Adipocyte (in vitro differentiated cells): ENCODE data around the gene LAMA3.

Experiments
- DNase-seq: peaks from one replicate; pipeline ENCODE4 v3.0.0-alpha.2; 2015; ENCODE audit warnings: low read depth
- H3K27me3 ChIP-seq: replicated peaks from 2 replicates; pipeline ENCODE4 v1.7.0; 2013; ENCODE audit warnings: mild to moderate bottlenecking, low read length, moderate library complexity; ENCODE audit not compliant: control insufficient read depth, insufficient read depth
- H3K36me3 ChIP-seq: 2 replicates; pipeline ENCODE4 v1.7.0; 2013; ENCODE audit warnings: low read length, mild to moderate bottlenecking, moderate library complexity; ENCODE audit not compliant: control insufficient read depth, insufficient read depth, severe bottlenecking
- H3K4me1 ChIP-seq: 2 replicates; pipeline ENCODE4 v1.7.0; 2013; ENCODE audit warnings: mild to moderate bottlenecking, low read length, moderate library complexity; ENCODE audit not compliant: control insufficient read depth, insufficient read depth
- H3K4me3 ChIP-seq: 2 replicates; pipeline ENCODE4 v1.7.0; 2013; ENCODE audit warnings: mild to moderate bottlenecking, low read length, moderate library complexity
- H3K9ac ChIP-seq: 2 replicates; pipeline ENCODE4 v1.7.0; 2013; ENCODE audit warnings: mild to moderate bottlenecking, low read length, moderate library complexity
- H3K9me3 ChIP-seq: 2 replicates; pipeline ENCODE4 v1.7.0; 2013; ENCODE audit warnings: mild to moderate bottlenecking, low read length, moderate library complexity; ENCODE audit not compliant: control insufficient read depth

LAMA3 gene

DNA sequence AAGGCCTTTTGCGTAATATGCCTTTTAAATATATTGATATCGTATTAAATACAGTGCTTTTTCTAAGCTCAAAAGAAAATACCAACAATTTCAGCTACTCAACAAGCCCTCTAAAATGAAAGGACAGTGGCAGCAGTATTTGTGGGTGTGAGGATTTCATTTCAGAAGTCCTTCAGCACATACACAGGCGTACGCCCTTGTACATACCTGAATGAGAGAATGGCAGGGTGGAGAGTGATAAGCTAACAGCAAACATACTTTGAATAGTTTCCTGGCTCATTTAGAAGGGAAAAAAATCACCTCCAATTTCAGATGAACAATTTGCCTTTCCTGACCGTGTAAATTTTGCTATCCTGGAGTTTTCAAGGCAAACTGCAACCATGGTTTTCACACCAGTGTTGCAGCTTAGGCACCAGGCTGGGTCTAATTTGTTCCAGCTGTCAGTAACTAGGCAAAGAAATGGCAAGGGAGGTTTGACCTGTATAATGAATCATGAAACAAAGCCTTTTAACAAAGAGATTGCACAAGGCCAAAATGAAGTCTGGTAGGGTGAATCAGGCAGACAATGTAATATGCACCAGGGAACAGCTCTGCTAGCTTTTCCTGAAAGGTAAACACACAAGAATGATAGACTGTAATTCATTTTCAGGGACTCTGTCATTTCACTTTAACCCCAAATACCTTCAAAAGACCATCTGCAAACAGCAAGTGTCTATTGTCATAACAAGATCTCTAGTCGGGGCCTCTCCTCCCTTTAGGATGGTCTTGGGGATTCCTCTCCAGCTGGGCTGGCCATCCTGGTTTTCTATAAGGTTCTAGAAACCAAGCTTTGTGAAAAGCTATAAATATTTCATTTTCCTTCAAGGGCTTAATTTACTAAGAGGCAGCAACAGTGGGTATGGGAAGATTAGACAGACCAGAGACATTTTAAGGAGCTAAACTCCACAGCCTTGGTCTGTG is 38.0 kb upstream of the LAMA3 start:
- H3K36me3 ChIP-seq: no peaks in the 10 kb centered on the region
- H3K4me3 ChIP-seq: no peak overlapping the region
- H3K27me3 ChIP-seq: no peaks in the 10 kb centered on the region
- no peaks in the 10 kb centered on the region for H3K9me3 ChIP-seq
- peak; percentile 97 for DNase-seq
- no peak overlapping the region for H3K9ac ChIP-seq
- peaks cover 8% of the 10 kb centered on the region for H3K4me1 ChIP-seq

GRCh38 chr18:23652232-23652631 is 37.0 kb upstream of the LAMA3 start:
- Histone ChIP-seq H3K4me1 (peaks cover 8% of the 10 kb centered on the region), H3K9ac (no peak overlapping the region), H3K36me3 (no peaks in the 10 kb centered on the region), H3K27me3 (no peaks in the 10 kb centered on the region), H3K9me3 (no peaks in the 10 kb centered on the region), H3K4me3 (no peak overlapping the region)
- no peak for DNase-seq

DNA sequence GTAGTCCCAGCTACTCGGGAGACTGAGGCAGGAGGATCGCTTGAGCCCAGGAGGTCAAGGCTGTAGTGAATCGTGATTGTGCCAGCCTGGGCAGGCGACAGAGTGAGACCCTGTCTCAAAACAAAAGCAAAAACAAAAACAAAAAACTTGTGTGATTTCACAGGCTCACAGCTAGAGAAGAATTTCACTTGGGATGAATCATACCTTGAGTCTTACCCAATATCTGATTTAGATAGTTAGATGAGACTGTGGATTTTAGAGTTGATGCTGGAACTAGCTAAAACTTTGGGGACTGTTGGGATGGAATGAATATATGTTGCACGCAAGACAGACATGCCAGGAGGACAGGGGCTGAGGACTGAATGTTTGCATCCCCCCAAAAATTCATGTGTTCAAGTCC is 31.0 kb upstream of the LAMA3 start:
- H3K36me3 ChIP-seq: no peaks in the 10 kb centered on the region
- no peak overlapping the region for H3K9ac ChIP-seq
- no peak overlapping the region for H3K4me3 ChIP-seq
- H3K4me1 ChIP-seq: peaks cover 14% of the 10 kb centered on the region
- H3K27me3 ChIP-seq: no peaks in the 10 kb centered on the region
- DNase-seq: peak; percentile 78
- H3K9me3 ChIP-seq: no peaks in the 10 kb centered on the region

DNA sequence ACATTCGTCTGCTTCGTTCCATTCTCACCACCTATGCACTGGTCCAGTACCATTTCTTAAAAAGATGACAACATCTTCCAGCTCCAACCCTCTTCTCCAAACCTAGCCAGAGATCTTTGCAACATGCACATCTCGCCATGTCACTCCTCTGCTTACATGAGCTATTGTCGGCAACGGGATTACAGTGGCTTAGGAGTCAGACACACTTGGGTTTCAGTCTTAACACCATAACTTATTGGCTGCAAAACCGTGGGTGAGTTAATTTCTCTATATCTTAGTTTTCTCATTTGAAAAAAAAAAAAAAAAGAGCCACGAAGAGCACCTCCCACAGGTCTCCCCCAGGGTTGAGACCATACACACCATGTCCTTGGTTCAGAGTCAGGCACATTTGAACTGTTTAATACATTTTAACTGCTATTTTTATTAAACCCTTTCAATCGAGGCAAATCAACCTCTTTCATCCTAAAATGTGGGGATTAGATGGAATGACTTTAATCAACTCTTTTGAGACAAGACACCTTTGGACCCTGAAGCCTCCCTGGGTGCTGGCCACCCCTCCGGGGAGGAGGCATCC is 27.4 kb upstream of the LAMA3 start:
- DNase-seq: no peak
- H3K9me3 ChIP-seq: no peaks in the 10 kb centered on the region
- H3K36me3 ChIP-seq: no peaks in the 10 kb centered on the region
- peak overlapping the region; percentile 82 for H3K4me3 ChIP-seq
- H3K9ac ChIP-seq: peak overlapping the region; percentile 71
- peaks cover 5% of the 10 kb centered on the region for H3K27me3 ChIP-seq
- peaks cover 17% of the 10 kb centered on the region for H3K4me1 ChIP-seq

DNA sequence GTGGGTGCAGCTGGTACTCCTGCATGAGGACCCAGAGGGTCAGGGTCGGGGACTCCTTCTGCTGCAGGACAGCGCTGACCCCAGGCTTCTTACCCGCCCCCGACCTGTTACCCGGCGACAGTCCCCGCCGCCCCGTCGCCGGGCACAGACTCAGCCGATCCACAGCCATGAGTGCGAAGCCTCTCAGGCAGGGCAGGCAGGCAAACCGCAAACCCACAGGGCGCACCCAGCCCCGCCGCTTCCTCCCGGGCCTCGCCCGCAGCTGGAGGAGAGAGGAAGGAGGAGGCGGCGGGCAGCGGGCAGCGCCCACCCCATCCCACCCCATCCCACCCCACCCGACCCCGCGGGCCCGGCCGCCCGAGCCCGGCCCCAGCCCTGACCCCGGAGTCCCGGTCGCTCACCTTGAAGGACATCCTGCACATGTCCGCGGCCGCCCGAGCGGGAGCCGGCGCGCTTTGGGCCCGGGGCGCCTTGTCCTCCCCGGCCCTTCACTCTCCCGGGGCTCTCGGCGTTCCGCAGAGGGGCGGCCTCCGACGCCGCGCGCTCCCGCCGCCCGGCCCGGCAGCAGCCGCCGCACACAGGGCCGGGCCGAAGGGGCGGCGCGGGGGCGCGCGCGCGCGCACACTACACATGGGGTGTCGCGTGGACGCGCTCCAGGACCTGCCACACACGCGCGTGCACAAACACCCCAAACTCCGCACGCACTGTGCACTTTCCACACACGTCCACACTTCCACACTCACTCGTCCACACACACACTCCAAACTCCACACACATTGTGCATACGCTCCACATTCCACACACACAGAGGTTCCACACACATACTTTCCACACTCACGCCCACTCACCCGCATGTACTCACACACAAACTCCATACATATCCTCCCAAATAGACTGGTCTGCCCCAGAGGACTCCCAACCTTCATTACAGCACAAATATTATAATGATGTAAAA is 26.7 kb upstream of the LAMA3 start, which contains the start of gene ANKRD29:
TSS of gene ANKRD29 (minus strand) at position 603 of the 955 bp plus-strand sequence. CDS start at position 422, 181 bp downstream.
- peak within 1 kb of the TSS; percentile 71 for H3K9ac ChIP-seq
- DNase-seq: peak; percentile 77
- H3K9me3 ChIP-seq: no peaks in the 10 kb centered on the region
- H3K27me3 ChIP-seq: peaks cover 7% of the 10 kb centered on the region
- peaks cover 17% of the 10 kb centered on the region for H3K4me1 ChIP-seq
- H3K4me3 ChIP-seq: peak within 1 kb of the TSS; percentile 82
- H3K36me3 ChIP-seq: no peaks in the 10 kb centered on the region

DNA sequence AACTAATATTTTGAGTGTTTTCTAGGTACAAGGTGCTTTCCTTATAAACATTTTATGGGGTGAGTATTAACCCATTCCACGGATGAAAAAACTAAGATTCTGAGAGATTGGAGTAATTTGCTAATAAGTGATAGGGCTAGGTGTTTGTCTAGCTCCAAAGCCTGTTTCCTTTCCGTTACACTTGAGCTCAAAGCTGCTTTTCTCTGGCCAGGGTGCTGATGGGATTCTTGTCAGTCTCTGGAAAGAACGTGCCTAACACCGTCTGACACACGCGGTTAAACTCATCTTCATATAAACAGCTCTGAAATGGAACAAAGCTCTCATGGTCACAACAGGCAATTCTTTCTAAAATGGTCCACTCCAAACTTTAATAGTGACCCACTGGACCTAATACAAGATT is 24.6 kb upstream of the LAMA3 start:
- no peak for DNase-seq
- Histone ChIP-seq H3K36me3 (no peaks in the 10 kb centered on the region), H3K4me3 (no peak overlapping the region), H3K4me1 (peaks cover 13% of the 10 kb centered on the region), H3K9ac (no peak overlapping the region), H3K9me3 (no peaks in the 10 kb centered on the region), H3K27me3 (peaks cover 7% of the 10 kb centered on the region)

DNA sequence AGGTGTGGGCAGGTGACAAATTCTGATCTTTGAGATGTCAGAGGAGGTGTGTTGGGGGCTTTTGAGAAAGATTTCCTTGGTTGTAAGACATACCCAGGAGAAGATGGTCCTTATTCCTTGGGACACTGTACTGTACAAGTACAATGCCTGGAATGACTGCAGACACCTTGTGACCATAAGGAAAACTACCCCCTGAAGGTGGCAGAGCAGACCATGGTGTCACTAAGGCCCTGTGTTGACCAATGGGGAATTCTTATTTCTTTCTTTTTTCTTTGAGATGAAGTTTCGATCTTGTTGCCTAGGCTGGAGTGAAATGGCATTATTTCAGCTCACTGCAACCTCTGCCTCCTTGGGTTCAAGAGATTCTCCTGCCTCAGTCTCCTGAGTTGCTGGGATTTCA is 22.1 kb upstream of the LAMA3 start:
- DNase-seq: no peak
- Histone ChIP-seq H3K9ac (no peak overlapping the region), H3K4me1 (peaks cover 16% of the 10 kb centered on the region), H3K27me3 (peaks cover 7% of the 10 kb centered on the region), H3K9me3 (no peaks in the 10 kb centered on the region), H3K36me3 (no peaks in the 10 kb centered on the region), H3K4me3 (no peak overlapping the region)

DNA sequence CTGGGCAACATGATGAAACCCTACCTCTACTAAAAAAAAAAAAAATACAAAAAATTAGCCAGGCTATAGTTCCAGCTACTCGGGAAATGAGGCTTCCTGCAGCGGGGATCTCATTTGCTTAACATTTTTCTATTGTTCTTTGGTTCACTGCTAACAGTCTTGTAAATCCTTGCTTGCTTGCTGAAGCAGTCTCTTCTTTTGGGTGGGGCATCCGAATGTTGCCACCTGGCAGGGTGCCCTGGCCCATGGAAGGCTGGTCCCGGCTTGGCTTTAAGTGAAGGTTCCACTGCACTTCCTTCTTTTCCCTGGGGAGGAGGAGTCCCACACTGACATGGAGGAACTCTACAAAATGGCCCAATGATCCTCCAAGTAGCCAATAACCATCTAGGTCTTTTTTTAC is 20.5 kb upstream of the LAMA3 start:
- Histone ChIP-seq H3K36me3 (no peaks in the 10 kb centered on the region), H3K27me3 (peaks cover 7% of the 10 kb centered on the region), H3K4me1 (peaks cover 7% of the 10 kb centered on the region), H3K9me3 (no peaks in the 10 kb centered on the region), H3K4me3 (no peak overlapping the region), H3K9ac (no peak overlapping the region)
- no peak for DNase-seq

- H3K4me1 ChIP-seq: peaks cover 7% of the 10 kb centered on the region
- H3K36me3 ChIP-seq: no peaks in the 10 kb centered on the region
- H3K9ac ChIP-seq: no peak overlapping the region
- peaks cover 7% of the 10 kb centered on the region for H3K27me3 ChIP-seq
- no peaks in the 10 kb centered on the region for H3K9me3 ChIP-seq
- DNase-seq: no peak
- H3K4me3 ChIP-seq: no peak overlapping the region
These were observed 20.0 kb upstream of the LAMA3 start for GRCh38 chr18:23669202-23669766.

- H3K9me3 ChIP-seq: no peaks in the 10 kb centered on the region
- H3K4me3 ChIP-seq: no peak overlapping the region
- no peaks in the 10 kb centered on the region for H3K36me3 ChIP-seq
- no peak for DNase-seq
- H3K4me1 ChIP-seq: peaks cover 9% of the 10 kb centered on the region
- peaks cover 7% of the 10 kb centered on the region for H3K27me3 ChIP-seq
- H3K9ac ChIP-seq: no peak overlapping the region
These were observed 19.3 kb upstream of the LAMA3 start for GRCh38 chr18:23669804-23670405.
